ENCODE measurements around the gene ADAM10.
"Not testable (repeated sequence)": the region's sequence is repeated elsewhere in the genome, so short reads cannot be mapped to it uniquely, and the experiment has no call there.

The ADAM10 gene

GRCh38 chr15:58665672-58666071 is 83.8 kb downstream of the ADAM10 start:
- no peak for DNase-seq

DNA sequence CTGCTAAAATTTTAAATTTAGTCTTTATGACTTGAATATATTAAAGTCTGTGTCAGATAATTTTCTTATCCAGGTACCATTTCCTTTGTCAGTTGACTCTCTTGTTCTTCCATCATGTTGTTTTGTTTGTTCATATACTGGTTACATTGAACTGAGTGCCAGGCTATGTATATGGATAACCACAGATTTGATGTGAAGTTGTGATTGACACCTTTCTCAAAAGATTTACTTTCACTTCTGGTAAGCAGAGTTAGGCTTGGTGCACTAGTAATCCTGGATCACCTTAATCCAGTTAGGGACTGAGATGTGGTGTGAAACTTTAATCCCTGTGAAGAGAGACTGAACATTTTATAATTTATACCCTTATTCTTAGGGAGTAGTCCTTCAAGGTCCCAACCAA is 99.4 kb downstream of the ADAM10 start:
- no peak for DNase-seq

- DNase-seq, result no peak
Observed at GRCh38 chr15:58649175-58649574, 100.3 kb downstream of the ADAM10 start.

- DNase-seq, result no peak
Observed at GRCh38 chr15:58643996-58644395, 105.5 kb downstream of the ADAM10 start.

DNA sequence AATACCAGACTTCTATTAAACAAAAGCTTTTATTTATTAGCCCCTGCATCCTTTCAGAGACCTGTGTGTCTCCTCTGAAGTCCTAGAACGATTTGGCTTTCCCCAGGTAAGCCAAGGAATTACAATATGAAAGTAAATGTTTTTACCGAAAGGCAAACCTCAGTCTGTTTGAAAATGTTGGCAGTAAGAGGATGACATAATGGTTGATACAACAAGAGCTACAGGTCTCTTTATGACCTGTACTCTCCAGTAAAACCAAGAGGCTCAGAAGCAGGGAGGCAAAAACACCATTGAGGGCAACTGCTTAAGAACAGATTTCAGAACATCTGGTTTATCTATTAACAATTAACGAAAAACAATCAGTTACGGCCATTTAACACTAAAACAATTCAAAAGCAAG is 107.8 kb downstream of the ADAM10 start:
- DNase-seq, result no peak

DNA sequence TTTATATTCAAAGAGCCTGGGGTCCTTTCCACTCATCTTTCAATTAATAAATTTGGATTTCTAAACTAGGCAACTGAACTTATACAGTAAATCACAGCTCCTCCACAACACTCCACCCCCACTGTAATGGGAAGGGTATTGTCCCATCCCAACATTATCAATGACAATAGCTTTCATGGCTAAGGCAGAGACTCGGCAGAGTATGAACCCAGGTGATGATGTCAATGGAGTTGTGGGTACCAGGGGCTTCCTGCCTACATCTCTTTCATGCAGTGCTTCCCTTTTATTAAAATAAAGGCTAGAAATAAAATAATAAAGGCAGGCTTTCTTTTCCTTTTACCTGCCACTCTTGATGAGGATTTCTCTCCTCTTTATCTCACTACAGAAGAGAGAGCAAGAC is 109.5 kb downstream of the ADAM10 start:
- no peak for DNase-seq

DNA sequence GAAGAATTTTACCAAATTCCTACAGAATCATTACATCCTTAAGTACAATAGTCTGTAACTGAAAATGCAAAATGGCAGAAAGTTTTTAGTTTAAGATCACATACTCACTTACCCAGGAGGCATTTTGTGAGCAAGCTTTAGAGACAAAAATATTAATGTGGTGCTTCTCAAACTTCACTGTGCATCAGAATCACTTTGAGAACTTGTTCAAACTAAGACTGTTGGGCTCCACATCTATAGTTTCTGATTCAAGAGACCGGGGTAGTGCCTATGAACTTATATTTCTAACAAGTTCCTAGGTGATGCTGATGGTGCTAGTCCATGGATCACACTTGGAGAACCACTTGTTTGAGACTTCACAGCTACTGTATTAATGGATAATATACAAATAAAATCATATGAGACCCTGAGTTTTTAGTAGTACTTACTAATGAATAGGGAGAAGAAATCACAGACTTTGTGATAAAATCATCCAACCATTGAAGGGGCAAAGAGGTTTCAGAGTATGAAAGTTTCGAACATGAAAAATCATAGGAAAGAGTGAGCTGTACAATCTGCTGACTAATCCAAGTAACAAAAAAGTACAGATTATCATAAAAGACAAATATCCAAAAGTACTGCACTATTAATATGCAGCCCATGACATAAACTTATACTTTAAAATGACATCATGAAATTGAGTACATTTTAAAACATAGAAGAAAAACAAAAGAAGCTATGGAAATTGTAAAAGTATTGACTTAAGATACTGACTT is 110.3 kb downstream of the ADAM10 start:
- no peak for DNase-seq

GRCh38 chr15:58632789-58633188 is 116.7 kb downstream of the ADAM10 start:
- no peak for DNase-seq

GRCh38 chr15:58631319-58631718 is 118.2 kb downstream of the ADAM10 start:
- no peak for DNase-seq

DNA sequence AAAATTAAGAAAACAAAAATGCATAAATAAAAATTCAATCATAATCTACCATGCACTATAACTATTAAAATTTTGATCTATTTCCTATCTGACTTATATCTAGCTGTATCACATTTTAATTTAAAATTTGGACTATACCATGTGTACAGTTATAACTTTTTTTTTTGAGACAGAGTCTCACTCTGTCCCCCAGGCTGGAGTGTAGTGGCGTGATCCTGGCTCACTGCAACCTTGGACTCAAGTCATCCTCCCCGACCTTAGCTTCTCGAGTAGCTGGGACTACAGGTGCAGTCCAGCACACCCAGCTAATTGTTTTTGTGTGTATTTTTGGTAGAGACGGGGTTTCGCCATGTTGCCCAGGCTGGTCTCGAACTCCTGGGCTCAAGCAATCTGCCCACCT is 119.9 kb downstream of the ADAM10 start:
- DNase-seq, result no peak

- DNase-seq, result no peak
Observed at GRCh38 chr15:58628206-58628947, 121.1 kb downstream of the ADAM10 start.

- no peak for DNase-seq
Observed at GRCh38 chr15:58627701-58628100, 121.8 kb downstream of the ADAM10 start.

GRCh38 chr15:58627046-58627445 is 122.5 kb downstream of the ADAM10 start:
- DNase-seq, result no peak

DNA sequence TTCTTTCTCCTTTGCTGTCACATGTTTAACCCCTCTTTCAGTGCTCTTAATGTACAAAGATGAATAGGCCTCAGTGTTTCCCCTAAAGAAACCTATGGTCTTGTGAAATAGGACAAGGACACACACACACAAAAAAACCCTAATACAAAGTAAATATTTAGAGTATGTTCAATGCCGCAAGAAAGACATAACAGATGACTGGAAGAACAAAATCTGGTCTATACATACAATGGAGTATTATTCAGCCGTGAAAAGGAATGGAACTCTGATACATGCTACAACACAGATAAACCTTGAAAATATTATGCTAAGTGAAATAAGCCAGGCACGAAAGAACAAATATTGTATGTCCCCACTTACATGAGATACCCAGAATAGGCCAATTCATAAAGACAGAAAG is 123.1 kb downstream of the ADAM10 start:
- DNase-seq, result no peak

GRCh38 chr15:58622877-58623276 is 126.6 kb downstream of the ADAM10 start:
- no peak for DNase-seq

GRCh38 chr15:58620268-58620667 is 129.2 kb downstream of the ADAM10 start:
- DNase-seq, result not testable (repeated sequence)

- no peak for DNase-seq
Observed at GRCh38 chr15:58616171-58616570, 133.3 kb downstream of the ADAM10 start.

DNA sequence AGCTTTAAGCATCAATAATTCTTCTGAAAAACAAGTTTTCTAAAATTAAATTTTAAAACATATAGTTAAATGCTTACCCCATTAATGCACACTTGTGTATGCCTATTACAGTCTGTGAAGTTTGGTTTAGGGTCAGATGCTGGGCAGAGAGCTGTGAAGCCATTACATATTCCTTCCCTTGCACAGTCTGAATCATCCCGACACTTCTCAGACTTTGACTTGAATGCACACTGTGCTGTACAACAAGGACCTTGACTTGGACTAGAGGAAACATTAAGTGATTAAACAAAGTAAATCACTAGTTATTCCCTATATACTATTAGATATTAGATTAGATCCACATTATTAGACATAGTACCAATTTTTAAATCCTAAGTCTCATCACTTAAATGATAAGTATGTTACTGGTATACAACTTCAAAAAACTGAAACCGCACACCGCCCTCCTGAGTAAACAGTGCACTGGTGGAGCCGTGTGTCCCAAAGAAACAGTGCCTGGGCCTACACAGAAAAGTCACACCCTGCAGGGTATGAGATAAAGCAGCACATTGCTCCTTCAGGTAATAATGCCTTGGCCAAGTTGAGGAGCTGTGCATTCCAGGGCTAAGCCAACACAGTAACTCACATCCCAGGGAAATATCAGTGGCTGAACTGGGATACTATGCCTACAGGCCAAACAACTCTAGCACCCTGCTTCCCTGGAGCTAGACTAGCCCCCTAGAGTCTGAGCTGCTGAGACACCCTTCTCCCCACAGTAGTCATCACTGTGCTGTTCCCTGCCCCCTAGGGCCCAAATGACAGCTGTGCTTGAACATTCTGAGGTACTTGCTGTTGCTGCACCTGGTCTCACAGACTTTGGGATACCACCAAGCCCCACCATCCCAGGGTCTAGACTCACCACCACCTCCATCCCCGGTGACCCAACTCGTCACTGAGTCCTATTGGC is 137.5 kb downstream of the ADAM10 start:
- no peak for DNase-seq

GRCh38 chr15:58608711-58609110 is 140.8 kb downstream of the ADAM10 start:
- DNase-seq, result no peak

GRCh38 chr15:58608129-58608590 is 141.3 kb downstream of the ADAM10 start:
- DNase-seq, result no peak

GRCh38 chr15:58606577-58607080 is 142.9 kb downstream of the ADAM10 start:
- no peak for DNase-seq

GRCh38 chr15:58605931-58606530 is 143.5 kb downstream of the ADAM10 start:
- no peak for DNase-seq
